Glomerular visceral epithelial cell (primary cell): Measurements from ENCODE around the gene SLC49A4.
A peak's percentile ranks its signal among the peaks of the same experiment; 100 is the strongest.
"Not testable (repeated sequence)": the region's sequence is repeated elsewhere in the genome, so short reads cannot be mapped to it uniquely, and the experiment has no call there.

Experiments
- DNase-seq: peaks from one replicate; pipeline ENCODE4 v3.0.0-alpha.2; 2016; ENCODE audit errors: extremely low spot score

SLC49A4 gene, protein sequence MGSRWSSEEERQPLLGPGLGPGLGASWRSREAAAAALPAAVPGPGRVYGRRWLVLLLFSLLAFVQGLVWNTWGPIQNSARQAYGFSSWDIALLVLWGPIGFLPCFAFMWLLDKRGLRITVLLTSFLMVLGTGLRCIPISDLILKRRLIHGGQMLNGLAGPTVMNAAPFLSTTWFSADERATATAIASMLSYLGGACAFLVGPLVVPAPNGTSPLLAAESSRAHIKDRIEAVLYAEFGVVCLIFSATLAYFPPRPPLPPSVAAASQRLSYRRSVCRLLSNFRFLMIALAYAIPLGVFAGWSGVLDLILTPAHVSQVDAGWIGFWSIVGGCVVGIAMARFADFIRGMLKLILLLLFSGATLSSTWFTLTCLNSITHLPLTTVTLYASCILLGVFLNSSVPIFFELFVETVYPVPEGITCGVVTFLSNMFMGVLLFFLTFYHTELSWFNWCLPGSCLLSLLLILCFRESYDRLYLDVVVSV

DNA sequence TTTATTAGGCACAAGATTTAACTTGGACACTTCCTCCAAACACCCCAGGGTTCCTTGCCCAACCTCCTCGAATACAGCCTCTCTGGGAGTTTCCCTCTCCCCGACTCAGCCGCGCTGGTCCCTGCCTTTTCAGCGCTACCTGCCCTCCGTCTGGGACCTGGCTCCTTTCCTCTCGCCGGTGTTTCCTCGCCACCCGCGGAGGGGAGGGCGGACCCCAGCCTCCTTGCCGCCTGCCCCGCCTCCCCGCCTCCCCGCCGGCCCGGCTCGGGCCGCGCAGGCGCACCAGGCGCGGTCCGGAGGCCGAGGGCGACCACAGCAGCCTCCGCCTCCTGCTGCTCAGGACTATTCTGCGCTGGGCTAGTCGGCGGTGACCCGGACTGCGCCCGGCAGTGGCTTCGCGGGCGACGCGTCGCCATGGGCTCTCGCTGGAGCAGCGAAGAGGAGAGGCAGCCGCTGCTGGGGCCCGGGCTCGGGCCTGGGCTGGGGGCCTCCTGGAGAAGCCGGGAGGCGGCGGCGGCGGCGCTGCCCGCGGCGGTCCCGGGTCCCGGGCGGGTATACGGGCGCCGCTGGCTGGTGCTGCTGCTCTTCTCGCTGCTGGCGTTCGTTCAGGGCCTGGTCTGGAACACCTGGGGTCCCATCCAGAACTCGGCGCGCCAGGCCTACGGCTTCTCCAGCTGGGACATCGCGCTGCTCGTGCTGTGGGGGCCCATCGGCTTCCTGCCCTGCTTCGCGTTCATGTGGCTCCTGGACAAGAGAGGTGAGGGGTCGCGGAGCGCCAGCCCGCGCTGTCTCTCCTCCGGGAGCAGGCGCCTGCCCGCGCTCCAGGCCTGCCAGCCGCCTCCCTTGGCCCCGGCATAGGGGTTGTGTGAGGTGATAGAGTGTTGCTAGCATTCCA, at the start of gene SLC49A4:
Gene SLC49A4 (plus strand): TSS at position 291 of the 895 bp plus-strand sequence. CDS start 124 bp downstream, at position 415.
- DNase-seq, result peak; percentile 87

DNA sequence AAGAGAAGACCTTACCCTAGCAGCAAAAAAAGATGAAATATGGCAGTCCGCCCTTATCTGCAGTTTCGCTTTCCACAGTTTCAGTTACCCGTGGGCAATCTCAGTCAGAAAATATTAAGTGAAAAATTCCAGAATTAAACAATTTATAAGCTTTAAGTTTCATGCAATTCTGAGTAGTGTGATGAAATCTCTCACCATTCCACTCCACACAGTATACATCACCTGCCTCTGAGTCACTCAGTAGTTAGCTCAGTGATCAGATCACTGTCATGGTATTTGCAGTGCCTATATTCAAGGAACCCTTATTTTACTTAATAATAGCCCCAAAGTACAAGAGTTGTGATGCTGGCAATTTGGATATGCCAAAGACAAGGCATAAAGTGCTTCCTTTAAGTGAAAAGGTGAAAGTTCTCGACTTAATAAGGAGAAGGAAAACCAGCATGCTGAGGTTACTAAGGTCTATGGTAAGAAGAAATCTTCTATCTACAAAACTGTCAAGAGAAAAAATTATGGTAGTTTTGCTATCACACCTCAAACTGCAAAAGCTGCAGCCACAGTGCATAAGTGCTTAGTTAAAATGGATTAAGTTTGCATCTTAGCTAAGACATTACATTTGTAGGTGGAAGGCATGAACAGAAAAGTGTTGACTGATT, 49.4 kb upstream of the SLC49A4 start:
- peak; percentile 17 for DNase-seq

DNA sequence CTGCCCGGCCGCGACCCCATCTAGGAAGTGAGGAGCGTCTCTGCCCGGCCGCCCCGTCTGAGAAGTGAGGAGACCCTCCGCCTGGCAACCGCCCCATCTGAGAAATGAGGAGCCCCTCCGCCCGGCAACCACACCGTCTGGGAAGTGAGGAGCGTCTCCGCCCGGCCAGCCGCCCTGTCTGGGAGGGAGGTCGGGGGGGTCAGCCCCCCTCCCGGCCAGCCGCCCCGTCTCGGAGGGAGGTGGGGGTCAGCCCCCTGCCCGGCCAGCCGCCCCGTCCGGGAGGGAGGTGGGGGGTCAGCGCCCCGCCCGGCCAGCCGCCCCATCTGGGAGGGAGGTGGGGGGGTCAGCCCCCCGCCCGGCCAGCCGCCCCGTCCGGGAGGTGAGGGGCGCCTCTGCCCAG, 47.6 kb upstream of the SLC49A4 start:
- DNase-seq, result not testable (repeated sequence)

DNA sequence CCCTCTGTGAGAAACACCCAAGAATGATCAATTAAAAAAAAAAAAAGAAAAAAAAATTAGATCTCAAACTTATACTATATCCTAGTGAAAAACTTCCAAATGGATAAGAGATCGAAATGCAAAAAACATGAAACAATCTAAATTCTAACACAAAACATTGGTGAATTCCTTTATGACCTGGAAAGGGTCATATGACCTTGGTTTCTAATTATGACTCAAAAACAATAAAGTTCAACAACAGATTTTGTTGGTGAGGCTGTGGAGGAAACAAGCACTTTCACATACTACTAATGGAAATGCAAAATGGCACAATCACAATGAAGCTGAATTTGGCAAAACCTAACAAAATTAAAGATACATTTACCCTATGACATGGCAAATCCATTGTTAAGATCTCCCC, 46.5 kb upstream of the SLC49A4 start:
- DNase-seq, result no peak

DNA sequence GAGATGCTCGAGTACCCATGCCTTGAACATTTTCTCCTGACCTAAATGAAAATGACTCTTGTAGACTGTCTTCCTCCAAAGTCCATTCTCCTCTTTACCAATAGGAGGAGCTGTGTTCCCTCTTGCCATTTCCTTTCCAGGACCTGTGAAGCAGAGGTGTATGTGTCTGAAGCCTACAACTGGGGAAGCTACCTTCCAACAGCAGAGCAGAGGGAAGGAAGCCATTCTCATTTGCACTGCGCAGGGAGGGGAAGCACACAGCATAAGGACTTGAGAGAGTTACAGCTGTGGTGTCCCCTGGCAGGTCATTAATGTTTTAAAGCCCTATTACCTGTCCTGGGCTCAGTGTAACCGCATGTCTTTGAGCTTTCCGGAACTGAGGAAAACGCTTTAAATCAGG, 39.9 kb upstream of the SLC49A4 start:
- DNase-seq, result peak; percentile 36

DNA sequence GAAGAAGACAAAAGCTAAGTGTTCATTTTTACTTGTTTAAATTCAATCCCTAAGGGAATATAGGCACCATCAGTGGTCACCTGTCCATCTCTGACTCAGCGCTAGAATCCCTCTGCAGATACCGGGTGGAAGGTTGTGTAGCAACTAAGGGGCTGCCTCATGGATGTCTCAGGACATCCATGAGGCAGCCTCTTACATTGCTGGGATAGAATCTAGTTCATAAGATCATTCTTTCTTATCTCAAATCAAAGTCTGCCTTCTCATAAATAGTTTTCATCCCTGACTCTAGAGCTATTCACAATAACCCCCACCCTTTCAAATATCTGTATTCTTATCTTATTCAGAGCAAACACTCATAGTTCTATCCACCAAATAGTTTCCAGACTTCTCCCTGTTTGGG, 39.4 kb upstream of the SLC49A4 start:
- no peak for DNase-seq

DNA sequence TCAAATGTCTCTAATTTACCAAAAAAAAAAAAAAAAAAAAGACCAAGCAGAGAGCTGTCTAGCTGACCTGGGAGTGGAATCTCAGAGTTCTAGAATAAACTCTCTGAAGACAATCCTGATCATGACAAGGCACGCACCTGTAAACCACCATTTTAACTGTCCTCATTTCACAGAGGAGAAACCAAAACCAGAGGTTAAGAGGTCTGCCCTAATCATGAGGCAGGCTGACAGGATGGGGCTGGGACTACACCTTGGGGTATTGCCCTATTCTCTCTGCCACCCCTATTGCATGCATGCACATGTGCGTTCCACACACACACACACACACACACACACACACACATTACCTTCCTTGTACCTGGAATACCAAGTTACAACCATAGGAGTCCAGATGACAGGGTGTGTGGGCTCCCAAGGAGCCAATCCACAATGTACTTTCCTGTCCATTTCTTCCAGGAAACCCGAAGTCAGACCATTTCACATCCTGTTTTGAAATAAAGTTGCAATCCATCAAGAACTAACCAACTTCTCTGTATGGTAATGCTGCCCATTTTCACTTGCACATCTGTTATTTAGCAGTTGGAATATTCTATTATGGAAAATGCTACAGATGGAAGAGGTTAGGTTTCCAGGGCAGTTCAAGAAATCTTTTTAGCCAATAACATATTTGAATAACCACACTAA, 35.9 kb upstream of the SLC49A4 start:
- DNase-seq, result no peak

DNA sequence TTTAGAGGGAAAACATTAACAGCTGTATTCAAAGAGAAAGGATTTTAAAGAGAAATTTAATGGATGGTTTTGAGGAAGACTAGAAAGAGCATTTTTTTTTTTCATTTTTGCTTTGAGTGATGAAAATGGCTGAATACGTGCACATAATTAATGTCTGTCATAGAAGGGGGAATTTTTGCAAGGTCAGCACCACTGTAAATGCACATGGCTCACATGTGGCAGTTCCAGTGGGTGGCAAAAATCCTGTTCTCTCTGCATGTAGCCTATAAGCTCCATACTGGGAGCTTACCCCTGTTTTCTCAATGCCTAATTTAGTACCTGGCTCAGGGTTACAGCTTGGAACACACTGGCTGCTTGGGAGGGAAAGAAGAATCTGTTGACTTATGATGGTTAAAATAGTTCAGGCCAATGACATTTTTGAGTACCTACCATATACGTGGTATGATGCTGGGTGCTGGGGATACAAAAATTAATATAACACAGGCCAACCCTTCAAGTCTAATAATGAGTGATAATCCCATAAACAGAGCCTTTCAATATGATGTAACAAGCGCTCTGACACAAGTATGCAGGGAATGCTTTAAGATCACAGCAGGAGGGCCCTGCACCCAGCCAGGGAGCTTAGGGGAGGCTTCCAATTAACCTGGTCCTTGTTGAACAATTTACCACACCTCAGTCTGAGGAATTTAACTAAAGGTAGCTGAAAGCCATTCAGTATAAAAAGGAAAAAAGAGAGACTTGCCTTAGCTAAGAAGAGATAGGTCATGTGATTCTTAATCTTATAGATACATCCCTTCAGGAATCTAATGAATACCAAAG, 34.2 kb upstream of the SLC49A4 start:
- peak; percentile 21 for DNase-seq

DNA sequence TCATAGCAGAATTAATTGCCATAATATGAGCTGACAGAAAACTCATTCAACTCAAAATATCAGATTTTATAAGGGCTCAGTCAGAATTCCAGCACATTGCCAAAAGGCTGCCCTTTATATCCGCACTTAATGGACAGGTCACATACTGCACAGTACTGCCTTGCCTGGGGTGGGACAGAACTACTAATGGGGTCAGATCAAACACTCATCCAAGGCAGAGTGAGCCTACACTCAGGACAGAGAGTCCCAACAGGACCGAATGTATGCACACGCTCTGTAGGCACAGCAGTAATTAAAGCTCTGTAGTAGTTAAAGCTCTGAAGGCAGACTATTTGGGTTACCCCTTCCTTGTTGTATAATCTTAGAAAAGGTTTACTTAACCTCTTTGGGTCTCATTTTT, 28.4 kb upstream of the SLC49A4 start:
- no peak for DNase-seq

DNA sequence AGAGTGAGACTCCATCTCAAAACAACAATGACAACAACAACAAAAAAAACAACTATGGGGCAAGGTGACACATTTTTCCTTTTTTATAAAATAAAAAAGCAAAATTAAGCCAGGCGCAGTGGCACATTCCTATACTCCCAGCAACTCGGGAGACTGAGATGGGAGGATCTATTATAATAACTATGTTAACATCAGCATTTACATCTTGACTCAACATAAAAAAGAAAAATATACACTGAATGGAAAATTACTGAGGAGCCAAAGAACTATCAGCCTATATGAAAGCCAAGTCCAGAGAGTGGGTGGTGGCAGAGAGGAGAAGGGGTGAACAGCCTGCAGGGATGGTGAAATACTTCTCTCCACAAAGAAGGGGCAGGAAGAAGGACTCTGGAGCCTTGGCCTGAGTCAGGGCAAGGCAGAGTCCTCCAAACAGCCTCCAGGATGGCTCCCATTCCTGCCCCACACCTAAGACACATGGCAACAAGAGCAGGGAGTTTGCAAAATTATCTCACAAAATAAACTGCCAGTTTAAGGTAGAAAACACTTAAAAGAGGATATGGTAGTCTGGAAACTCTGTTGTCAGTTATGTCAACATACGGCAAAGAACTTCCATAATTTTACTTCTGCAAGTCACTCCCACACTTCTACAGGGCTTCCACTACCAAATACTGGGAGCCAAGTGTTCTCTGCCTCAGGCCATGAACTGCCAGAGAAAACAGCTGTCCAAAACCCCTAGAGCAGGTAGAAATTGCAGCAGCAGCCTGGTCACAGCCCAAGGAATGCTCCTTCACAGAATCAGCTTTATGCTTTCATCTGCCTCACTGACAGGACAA, 27.1 kb upstream of the SLC49A4 start:
- DNase-seq, result no peak

DNA sequence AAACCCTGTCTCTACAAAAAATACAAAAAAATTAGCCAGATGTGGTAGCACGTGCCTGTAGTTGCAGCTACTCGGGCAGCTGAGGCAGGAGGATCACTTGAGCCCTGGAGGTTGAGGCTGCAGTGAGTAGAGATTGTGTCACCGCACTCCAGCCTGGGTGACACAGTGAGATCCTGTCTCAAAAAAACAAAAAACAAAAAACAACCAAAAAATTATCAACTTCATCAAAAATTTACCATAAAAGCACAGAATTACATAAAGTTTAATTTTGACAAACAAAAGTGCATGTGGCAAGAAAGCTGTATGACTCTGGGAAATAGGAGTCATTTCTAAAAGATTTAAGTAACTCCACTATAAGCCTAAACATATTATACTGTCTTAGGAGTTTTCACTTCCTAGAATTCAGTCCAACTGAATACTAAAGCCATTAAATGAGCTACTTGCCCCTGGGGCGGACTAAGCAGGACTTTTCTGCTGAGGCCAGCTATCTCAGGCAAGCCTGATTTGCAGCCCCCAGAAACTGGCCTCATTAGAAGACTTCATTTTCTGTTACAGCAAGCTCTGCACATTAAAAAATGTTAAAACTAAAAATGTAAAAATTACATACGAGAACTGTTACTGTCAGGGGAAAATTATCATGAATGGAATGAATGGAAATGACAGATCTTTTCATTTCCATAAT, 24.2 kb upstream of the SLC49A4 start:
- DNase-seq, result no peak

DNA sequence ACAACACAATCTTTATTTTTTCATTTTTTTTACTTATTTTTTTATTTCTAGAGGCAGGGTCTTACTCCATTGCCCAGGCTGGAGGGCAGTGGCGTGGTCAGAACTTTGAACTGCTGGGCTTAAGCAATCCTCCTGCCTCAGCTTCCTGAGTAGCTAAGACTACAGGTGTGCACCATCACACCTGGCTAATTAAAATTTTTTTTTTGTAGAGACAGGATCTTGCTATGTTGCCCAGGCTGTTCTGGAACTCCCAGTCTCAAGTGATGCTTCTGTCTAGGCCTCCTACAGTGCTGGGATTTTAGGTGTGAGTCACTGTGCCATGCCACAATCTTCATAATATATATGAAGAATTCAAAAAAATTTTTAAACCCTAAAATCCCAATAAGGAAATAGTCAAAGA, 22.0 kb upstream of the SLC49A4 start:
- DNase-seq, result no peak

DNA sequence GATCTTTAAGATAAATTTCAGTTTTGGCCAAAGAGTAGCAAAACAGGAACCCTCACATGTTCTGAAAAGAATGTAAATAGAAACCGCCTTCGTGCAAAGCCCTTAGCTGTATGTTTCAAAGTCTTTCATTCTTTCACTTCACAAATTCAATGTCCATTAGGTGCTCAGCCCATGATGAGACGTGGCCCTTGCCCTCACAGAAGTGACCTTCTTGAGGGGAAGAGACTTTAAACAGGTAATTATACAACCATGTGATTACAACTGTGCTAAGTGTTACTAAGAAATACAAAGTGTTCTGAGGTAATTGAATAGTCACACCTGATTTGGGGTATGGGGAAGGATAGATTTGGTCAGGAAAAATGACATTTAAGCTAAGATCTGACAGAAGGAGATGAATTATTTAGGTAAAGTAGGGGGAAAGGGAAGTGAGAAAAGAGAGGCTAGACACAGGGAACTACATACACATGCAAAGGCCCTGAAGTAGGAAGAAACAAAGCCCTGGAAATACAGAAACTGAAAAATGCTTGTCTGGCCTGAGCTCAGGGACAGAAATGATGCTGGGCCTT, 20.8 kb upstream of the SLC49A4 start:
- DNase-seq, result no peak

DNA sequence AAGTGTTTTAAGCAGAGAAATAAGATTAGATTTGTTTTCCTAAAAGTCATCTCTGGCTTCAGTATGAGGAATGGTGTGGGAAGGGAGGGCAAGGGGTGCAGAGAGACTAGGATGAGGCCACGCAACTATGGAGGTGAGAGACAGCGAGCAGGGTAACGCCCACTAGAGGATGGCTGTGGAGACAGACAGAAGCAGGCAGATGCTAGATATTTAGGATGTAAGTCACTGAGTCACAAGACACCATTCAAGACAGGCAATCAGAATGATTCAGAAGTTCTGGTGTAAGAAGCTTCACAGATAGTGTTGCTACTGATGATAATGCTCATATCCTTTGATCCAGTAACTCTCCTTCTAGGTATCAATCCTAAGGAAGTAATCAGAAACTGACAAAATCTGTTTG, 20.3 kb upstream of the SLC49A4 start:
- no peak for DNase-seq

DNA sequence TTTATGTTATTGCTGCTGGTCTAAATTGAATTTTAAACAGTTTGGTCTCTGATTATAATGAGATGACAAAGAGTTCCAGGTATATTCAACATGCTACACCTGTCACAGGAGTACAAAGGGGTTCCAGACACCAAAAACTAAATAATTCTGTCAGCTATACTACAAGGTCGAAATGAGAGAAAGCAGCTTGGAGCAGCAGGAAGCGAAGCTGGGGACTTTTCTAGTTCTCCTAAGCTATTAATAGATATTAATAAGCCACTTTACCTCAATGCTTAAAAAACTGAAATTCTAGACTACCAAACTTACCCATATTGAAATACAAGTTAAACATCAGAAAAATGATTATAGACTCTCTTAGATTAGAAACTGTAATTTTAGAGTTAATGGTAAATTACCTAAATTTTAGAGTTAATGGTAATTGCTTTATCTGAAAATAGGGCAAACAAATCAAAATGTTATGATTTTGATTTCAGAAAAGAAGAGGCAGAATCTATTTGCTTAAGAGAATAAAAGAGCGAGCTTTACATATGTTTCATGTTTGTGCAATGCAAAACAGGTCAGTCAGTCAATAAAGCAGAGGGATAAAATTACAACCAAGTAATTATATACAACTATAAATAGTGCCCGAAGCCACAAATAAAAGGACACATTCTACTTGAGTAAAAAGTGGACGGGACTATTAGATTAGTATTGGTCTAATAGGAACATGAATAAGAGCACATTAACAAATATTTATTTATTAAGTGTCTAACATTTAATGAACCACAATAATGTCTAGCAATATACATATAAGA, 18.0 kb upstream of the SLC49A4 start:
- no peak for DNase-seq

DNA sequence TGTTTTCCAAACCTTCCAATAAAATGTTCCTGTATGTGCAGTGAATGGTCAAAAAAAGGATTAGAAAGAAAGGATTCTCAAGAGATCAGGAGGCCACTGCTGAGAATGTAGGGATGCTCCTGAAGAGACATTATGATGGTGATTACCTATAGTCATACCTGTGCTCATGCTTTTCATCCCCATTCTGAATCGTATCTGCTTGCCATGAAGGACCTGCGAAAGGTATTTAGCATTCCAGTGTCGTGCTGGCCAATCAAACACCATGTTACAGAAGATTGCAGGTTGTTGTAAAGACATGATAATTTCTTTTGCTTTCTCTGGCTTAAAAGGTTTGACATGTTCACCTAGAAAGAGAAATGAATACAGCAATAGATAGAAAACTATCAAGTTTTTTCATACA, 17.3 kb upstream of the SLC49A4 start:
- no peak for DNase-seq

DNA sequence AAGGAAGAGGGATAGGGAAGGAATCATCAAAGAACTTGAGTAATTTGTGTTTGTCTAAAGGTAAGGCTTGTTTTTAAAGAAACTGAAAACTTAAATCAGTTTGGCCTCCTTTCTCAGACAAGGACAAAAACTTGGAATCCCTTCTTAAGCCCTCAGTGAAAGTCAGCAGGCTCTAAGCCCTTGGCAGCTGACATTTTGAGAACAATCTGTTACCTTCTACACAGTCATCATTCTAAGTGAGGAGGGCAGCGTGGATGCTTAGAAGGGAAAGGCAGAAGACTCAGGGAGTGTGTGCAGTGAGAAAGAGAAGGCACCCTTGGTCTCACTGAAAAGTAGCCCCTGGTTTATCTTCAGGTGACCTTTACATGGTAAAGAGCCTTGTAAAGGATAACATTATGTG, 12.1 kb upstream of the SLC49A4 start:
- DNase-seq, result no peak

DNA sequence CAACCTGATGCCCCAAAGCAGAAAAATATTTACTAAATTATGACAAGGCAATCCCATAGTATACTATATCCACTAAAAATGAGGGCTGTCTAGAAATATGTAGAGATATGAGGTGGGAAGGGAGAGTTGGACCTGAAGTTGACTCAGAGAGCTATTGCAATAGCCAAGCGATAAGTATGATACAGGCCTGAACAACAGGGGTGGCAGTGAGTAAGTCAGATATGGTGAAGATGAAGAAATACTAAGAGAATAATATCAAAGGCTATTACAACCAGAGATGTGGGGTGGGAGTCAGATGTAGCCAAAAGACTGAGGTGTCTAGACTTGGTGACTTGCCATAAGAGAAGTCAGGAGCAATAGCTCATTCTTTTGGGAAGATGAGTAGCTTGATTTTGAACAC, 10.4 kb upstream of the SLC49A4 start:
- no peak for DNase-seq
